Measurements from ENCODE around the gene DYRK3. TPM values are rescaled to one million over a fixed set of nuclear protein-coding genes. Genes with fewer than 3 reads are reported as not detected.
A peak's percentile ranks its signal among the peaks of the same experiment; 100 is the strongest.

DYRK3 gene
- total and polyA plus RNA-seq, 2 of the 13 experiments (the other 11 are each of a cell fraction or from before 2014, with no cell fraction given) = 0.48 to 2.8 TPM

GRCh38 chr1:206612129-206612876, 23.0 kb upstream of the DYRK3 start, which contains the start of gene EIF2D (continued):
- TF ChIP-seq ZNF430 (CRISPR knock-in tag; IDR thresholded peaks at IDR 0.05) (peak; percentile 89), NCOR1 (IDR thresholded peaks at IDR 0.05; ENCODE audit: borderline replicate concordance, low read length) (no peak), GABPA (IDR thresholded peaks at IDR 0.05; ENCODE audit: low read depth, low read length) (peak; percentile 57; the same call in 1 of the 2 replicates), GABPA (CRISPR knock-in tag; IDR thresholded peaks at IDR 0.05; ENCODE audit: low read depth) (peak; percentile 79), FOXA1 (IDR thresholded peaks at IDR 0.05) (no peak), FOXA1 (CRISPR knock-in tag; IDR thresholded peaks at IDR 0.05) (peak; percentile 62; the same call in 1 of the 2 replicates), FOXO4 (CRISPR knock-in tag; conservative IDR thresholded peaks at IDR 0.05) (no peak), KAT2B (IDR thresholded peaks at IDR 0.05; ENCODE audit: borderline replicate concordance, low read depth, low read length) (no peak), NCOA5 (CRISPR knock-in tag; IDR thresholded peaks at IDR 0.05) (no peak), ZNF761 (CRISPR knock-in tag; conservative IDR thresholded peaks at IDR 0.05) (peak; percentile 90), ESRRA (CRISPR knock-in tag; IDR thresholded peaks at IDR 0.05; ENCODE audit: low read depth) (peak; percentile 87), MLLT10 (CRISPR knock-in tag; IDR thresholded peaks at IDR 0.05) (0 out of 2 replicates have a peak, but pooled peaks have one; percentile 76), XBP1 (CRISPR knock-in tag; IDR thresholded peaks at IDR 0.05) (no peak), GRHL1 (CRISPR knock-in tag; conservative IDR thresholded peaks at IDR 0.05) (no peak), ZNF468 (CRISPR knock-in tag; IDR thresholded peaks at IDR 0.05) (no peak), GTF2F1 (IDR thresholded peaks at IDR 0.05; ENCODE audit: low read length) (no peak; the same call in 1 of the 2 replicates), RAD21 (CRISPR knock-in tag; IDR thresholded peaks at IDR 0.05) (peak; percentile 73), ZNF460 (CRISPR knock-in tag; IDR thresholded peaks at IDR 0.05; ENCODE audit: borderline replicate concordance) (peak; percentile 62; the same call in 1 of the 2 replicates), ZNF34 (CRISPR knock-in tag; IDR thresholded peaks at IDR 0.05; ENCODE audit: borderline replicate concordance) (peak; percentile 95; the same call in 1 of the 2 replicates), HINFP (CRISPR knock-in tag; IDR thresholded peaks at IDR 0.05; ENCODE audit: low read depth) (peak; percentile 81), ATF3 (CRISPR knock-in tag; IDR thresholded peaks at IDR 0.05) (peak; percentile 82), ATF7 (IDR thresholded peaks at IDR 0.05) (no peak), ATF7 (CRISPR knock-in tag; IDR thresholded peaks at IDR 0.05) (no peak), HOXA3 (CRISPR knock-in tag; IDR thresholded peaks at IDR 0.05) (peak; percentile 97), ZSCAN12 (CRISPR knock-in tag; IDR thresholded peaks at IDR 0.05) (peak; percentile 75; the same call in 1 of the 2 replicates), ZNF431 (CRISPR knock-in tag; IDR thresholded peaks at IDR 0.05; ENCODE audit: borderline replicate concordance, low read depth) (peak; percentile 98), ZNF589 (CRISPR knock-in tag; conservative IDR thresholded peaks at IDR 0.05) (peak; percentile 86; the same call in 1 of the 2 replicates)
